HG02870 (cell line): Measurements from ENCODE around the gene RNF157.
"Not testable (repeated sequence)": the region's sequence is repeated elsewhere in the genome, so short reads cannot be mapped to it uniquely, and the experiment has no call there.

ENCODE experiments used
- ATAC-seq: cut with Tn5 transposase; IDR thresholded peaks from one replicate; pipeline ENCODE4 v1.9.1; 2021; ENCODE audit warnings: mild to moderate bottlenecking, moderate library complexity; ENCODE audit not compliant: unreplicated experiment

The RNF157 gene

GRCh38 chr17:76255801-76256429 is 15.6 kb upstream of the RNF157 start:
- no peak for ATAC-seq

- no peak for ATAC-seq
Observed at GRCh38 chr17:76254275-76254674, 14.0 kb upstream of the RNF157 start.

GRCh38 chr17:76253841-76254240 is 13.5 kb upstream of the RNF157 start:
- ATAC-seq, result no peak

GRCh38 chr17:76252967-76253766 is 12.9 kb upstream of the RNF157 start:
- not testable (repeated sequence) for ATAC-seq

GRCh38 chr17:76252040-76252954 is 12.0 kb upstream of the RNF157 start:
- no peak for ATAC-seq

- ATAC-seq, result no peak
Observed at GRCh38 chr17:76251478-76252039, 11.3 kb upstream of the RNF157 start.

GRCh38 chr17:76250141-76250540 is 9.8 kb upstream of the RNF157 start:
- no peak for ATAC-seq

- no peak for ATAC-seq
Observed at GRCh38 chr17:76248013-76248782, 7.9 kb upstream of the RNF157 start.

GRCh38 chr17:76247304-76247703 is 7.0 kb upstream of the RNF157 start:
- no peak for ATAC-seq

- ATAC-seq, result peak; percentile 94
Observed at GRCh38 chr17:76246080-76247066, 6.1 kb upstream of the RNF157 start.

- not testable (repeated sequence) for ATAC-seq
Observed at GRCh38 chr17:76244721-76245120, 4.4 kb upstream of the RNF157 start.

- no peak for ATAC-seq
Observed at GRCh38 chr17:76243826-76244679, 3.8 kb upstream of the RNF157 start.

GRCh38 chr17:76241691-76242255 is 1.5 kb upstream of the RNF157 start:
- ATAC-seq, result no peak

- no peak for ATAC-seq
Observed at GRCh38 chr17:76241204-76241538, 878 bp upstream of the RNF157 start.

GRCh38 chr17:76239538-76240274 is 587 bp downstream of the RNF157 start:
- no peak for ATAC-seq

GRCh38 chr17:76238847-76239537 is 1.3 kb downstream of the RNF157 start:
- ATAC-seq, result no peak

- no peak for ATAC-seq
Observed at GRCh38 chr17:76237859-76238313, 2.4 kb downstream of the RNF157 start.
